GM23338 (cell line): ENCODE measurements around the gene KIAA1217. TPM values are rescaled to one million over a fixed set of nuclear protein-coding genes. Genes with fewer than 3 reads are reported as not detected.

Experiments
- ATAC-seq: fragments of 200-7000 bp; cut with Tn5 transposase; 3 replicates; pipeline ENCODE4 v1.9.1; 2020
- DNase-seq: peaks from one replicate; pipeline ENCODE4 v3.0.0-alpha.2; 2015; ENCODE audit warnings: low spot score
- H2AFZ ChIP-seq: fragments of 200-600 bp; sonication (generic); 2 replicates; pipeline ENCODE4 v1.8.0; 2016; ENCODE audit warnings: antibody characterized with exemption, mild to moderate bottlenecking, moderate library complexity
- H3F3A ChIP-seq: fragments of 200-600 bp; sonication (generic); replicated peaks from 2 replicates; pipeline ENCODE4 v1.8.0; 2017; ENCODE audit warnings: antibody characterized with exemption, mixed run types, low read depth
- H3K27ac ChIP-seq: fragments of 200-600 bp; sonication (generic); 2 replicates; pipeline ENCODE4 v1.6.1; 2016; ENCODE audit warnings: low read depth
- H3K27me3 ChIP-seq: fragments of 200-600 bp; sonication (generic); 2 replicates; pipeline ENCODE4 v1.8.0; 2016; ENCODE audit warnings: mild to moderate bottlenecking, mixed run types, moderate library complexity; ENCODE audit not compliant: insufficient read depth
- H3K36me3 ChIP-seq: fragments of 200-600 bp; sonication (generic); 2 replicates; pipeline ENCODE4 v1.8.0; 2016; ENCODE audit warnings: mild to moderate bottlenecking; ENCODE audit not compliant: insufficient read depth
- H3K4me1 ChIP-seq: fragments of 200-600 bp; sonication (generic); 2 replicates; pipeline ENCODE4 v1.8.0; 2016; ENCODE audit warnings: mild to moderate bottlenecking, moderate library complexity; ENCODE audit not compliant: insufficient read depth
- H3K4me2 ChIP-seq: fragments of 200-600 bp; sonication (generic); 2 replicates; pipeline ENCODE4 v1.7.1; 2017; ENCODE audit warnings: mixed run types
- H3K4me3 ChIP-seq: fragments of 200-600 bp; sonication (generic); 2 replicates; pipeline ENCODE4 v1.6.1; 2016; ENCODE audit warnings: mixed run types
- H3K79me2 ChIP-seq: fragments of 200-600 bp; sonication (generic); replicated peaks from 2 replicates; pipeline ENCODE4 v1.8.0; 2017; ENCODE audit warnings: mild to moderate bottlenecking; ENCODE audit not compliant: insufficient read depth
- H3K9me2 ChIP-seq: fragments of 200-600 bp; sonication (generic); 2 replicates; pipeline ENCODE4 v1.8.0; 2017; ENCODE audit not compliant: insufficient read depth
- H4K20me1 ChIP-seq: fragments of 200-600 bp; sonication (generic); replicated peaks from 2 replicates; pipeline ENCODE4 v1.8.0; 2017; ENCODE audit warnings: mild to moderate bottlenecking; ENCODE audit not compliant: insufficient read depth
- H3K27ac Mint-ChIP-seq: 2 replicates; pipeline ENCODE4 v1.8.0; 2020; ENCODE audit warnings: inconsistent platforms, mild to moderate bottlenecking, moderate library complexity, mixed read lengths
- H3K27me3 Mint-ChIP-seq: 3 replicates; pipeline ENCODE4 v1.8.0; 2022; ENCODE audit warnings: low read depth, mild to moderate bottlenecking, moderate library complexity, mixed read lengths, inconsistent platforms; ENCODE audit not compliant: insufficient read depth, poor library complexity
- H3K36me3 Mint-ChIP-seq: 3 replicates; pipeline ENCODE4 v1.8.0; 2021; ENCODE audit warnings: low read depth, mild to moderate bottlenecking, inconsistent platforms, moderate library complexity, mixed read lengths
- H3K4me1 Mint-ChIP-seq: 3 replicates; pipeline ENCODE4 v1.8.0; 2020; ENCODE audit warnings: mild to moderate bottlenecking, inconsistent platforms, mixed read lengths
- H3K4me3 Mint-ChIP-seq: 3 replicates; pipeline ENCODE4 v1.8.0; 2021; ENCODE audit warnings: moderate library complexity, mild to moderate bottlenecking, inconsistent platforms, mixed read lengths
- H3K9me3 Mint-ChIP-seq: 3 replicates; pipeline ENCODE4 v1.8.0; 2020; ENCODE audit warnings: moderate library complexity, mild to moderate bottlenecking, inconsistent platforms, mixed read lengths
- CREB1 ChIP-seq: fragments of 250-450 bp; sonication (Bioruptor Pico); IDR thresholded peaks from 2 replicates; pipeline ENCODE4 v1.5.0; 2020; ENCODE audit warnings: low read depth, mild to moderate bottlenecking, moderate library complexity
- EZH2 ChIP-seq: fragments of 200-600 bp; sonication (generic); IDR thresholded peaks from one replicate; pipeline ENCODE4 v1.8.0; 2017; ENCODE audit warnings: antibody characterized with exemption, mild to moderate bottlenecking, low read depth; ENCODE audit not compliant: unreplicated experiment
- EZH2phosphoT487 ChIP-seq: fragments of 200-600 bp; sonication (generic); IDR thresholded peaks from one replicate; pipeline ENCODE4 v1.8.1; 2018; ENCODE audit warnings: antibody characterized with exemption; ENCODE audit not compliant: unreplicated experiment
- JUNB ChIP-seq: IDR thresholded peaks from one replicate; pipeline ENCODE4 v1.6.1; 2016; ENCODE audit warnings: antibody characterized with exemption; ENCODE audit not compliant: unreplicated experiment
- NANOG ChIP-seq: IDR thresholded peaks from 2 replicates; pipeline ENCODE4 v1.6.1; 2016; ENCODE audit warnings: antibody characterized with exemption, borderline replicate concordance
- POLR2AphosphoS5 ChIP-seq: IDR thresholded peaks from 2 replicates; pipeline ENCODE4 v1.6.1; 2016; ENCODE audit warnings: antibody characterized with exemption, low read depth
- STAT1 ChIP-seq: IDR thresholded peaks from one replicate; pipeline ENCODE4 v1.6.1; 2016; ENCODE audit warnings: antibody characterized with exemption; ENCODE audit not compliant: unreplicated experiment
- ZNF114 ChIP-seq: fragments of 250-450 bp; sonication (Bioruptor Pico); IDR thresholded peaks from 2 replicates; pipeline ENCODE4 v1.5.0; 2020; ENCODE audit warnings: mild to moderate bottlenecking, moderate library complexity
- polyA plus RNA-seq: library from polyadenylated mRNA; unstranded; fragments of >200 nt; fragmentation: Nextera tagmentation; extraction: Ambion mirVana; gene quantifications from 2 replicates; pipeline ENCODE4 v1.2.1, GENCODE V29; 2016
- total RNA-seq: library from RNA; depleted of rRNA; stranded (reverse); fragments of >200 nt; shearing (Covaris generic); gene quantifications from 2 replicates; pipeline ENCODE4 v1.2.3, GENCODE V29; 2014
- TF ChIP-seq, protein P1 (sequence below): IDR thresholded peaks from 2 replicates; pipeline ENCODE4 v1.6.1; 2016; ENCODE audit warnings: antibody characterized with exemption
- TF ChIP-seq, protein P2 (sequence below), 2 experiments: fragments of 200-600 bp in 1 of 2; sonication (generic) in 1 of 2; conservative IDR thresholded peaks; 2 replicates each; pipeline versions ENCODE4 v1.5.1 to v1.6.1; 2016 to 2017; ENCODE audit warnings: antibody characterized with exemption in 2 of 2, low read depth in 2 of 2, mild to moderate bottlenecking in 2 of 2, moderate library complexity in 1 of 2
- TF ChIP-seq, protein P3 (sequence below): IDR thresholded peaks from one replicate; pipeline ENCODE4 v1.6.1; 2018; ENCODE audit warnings: antibody characterized with exemption; ENCODE audit not compliant: unreplicated experiment

Gene KIAA1217
- total and polyA plus RNA-seq, 2 experiments from 2014 or later, result 6.4 to 9.1 TPM

DNA sequence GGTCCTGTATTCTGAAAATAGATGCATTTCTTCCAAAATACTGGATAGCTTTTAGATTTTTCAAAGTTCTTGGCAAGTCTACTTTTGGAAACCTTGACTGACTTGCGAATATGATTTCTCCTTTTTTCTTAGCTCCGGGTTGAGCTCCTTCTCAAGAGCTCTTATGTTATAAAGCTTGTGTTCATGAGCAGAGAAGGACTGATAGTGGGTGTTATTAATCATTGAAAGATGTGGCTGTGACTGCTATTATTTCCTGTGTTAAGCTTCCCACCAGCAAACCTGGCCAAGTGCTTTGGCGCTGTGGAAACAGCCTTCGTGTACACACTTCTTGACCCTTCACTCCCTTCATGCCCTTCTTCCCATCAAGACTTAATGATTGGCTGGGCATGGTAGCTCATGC, 98.2 kb downstream of the KIAA1217 start (continued):
- TF ChIP-seq, protein P1, sequence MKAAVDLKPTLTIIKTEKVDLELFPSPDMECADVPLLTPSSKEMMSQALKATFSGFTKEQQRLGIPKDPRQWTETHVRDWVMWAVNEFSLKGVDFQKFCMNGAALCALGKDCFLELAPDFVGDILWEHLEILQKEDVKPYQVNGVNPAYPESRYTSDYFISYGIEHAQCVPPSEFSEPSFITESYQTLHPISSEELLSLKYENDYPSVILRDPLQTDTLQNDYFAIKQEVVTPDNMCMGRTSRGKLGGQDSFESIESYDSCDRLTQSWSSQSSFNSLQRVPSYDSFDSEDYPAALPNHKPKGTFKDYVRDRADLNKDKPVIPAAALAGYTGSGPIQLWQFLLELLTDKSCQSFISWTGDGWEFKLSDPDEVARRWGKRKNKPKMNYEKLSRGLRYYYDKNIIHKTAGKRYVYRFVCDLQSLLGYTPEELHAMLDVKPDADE, result no peak
- TF ChIP-seq STAT1 (no peak), EZH2phosphoT487 (no peak), POLR2AphosphoS5 (no peak), EZH2 (no peak), JUNB (no peak)
- TF ChIP-seq, protein P2, sequence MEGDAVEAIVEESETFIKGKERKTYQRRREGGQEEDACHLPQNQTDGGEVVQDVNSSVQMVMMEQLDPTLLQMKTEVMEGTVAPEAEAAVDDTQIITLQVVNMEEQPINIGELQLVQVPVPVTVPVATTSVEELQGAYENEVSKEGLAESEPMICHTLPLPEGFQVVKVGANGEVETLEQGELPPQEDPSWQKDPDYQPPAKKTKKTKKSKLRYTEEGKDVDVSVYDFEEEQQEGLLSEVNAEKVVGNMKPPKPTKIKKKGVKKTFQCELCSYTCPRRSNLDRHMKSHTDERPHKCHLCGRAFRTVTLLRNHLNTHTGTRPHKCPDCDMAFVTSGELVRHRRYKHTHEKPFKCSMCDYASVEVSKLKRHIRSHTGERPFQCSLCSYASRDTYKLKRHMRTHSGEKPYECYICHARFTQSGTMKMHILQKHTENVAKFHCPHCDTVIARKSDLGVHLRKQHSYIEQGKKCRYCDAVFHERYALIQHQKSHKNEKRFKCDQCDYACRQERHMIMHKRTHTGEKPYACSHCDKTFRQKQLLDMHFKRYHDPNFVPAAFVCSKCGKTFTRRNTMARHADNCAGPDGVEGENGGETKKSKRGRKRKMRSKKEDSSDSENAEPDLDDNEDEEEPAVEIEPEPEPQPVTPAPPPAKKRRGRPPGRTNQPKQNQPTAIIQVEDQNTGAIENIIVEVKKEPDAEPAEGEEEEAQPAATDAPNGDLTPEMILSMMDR (conservative IDR thresholded peaks at IDR 0.05; ENCODE audit: low read depth in 2 of 2), result no peak

DNA sequence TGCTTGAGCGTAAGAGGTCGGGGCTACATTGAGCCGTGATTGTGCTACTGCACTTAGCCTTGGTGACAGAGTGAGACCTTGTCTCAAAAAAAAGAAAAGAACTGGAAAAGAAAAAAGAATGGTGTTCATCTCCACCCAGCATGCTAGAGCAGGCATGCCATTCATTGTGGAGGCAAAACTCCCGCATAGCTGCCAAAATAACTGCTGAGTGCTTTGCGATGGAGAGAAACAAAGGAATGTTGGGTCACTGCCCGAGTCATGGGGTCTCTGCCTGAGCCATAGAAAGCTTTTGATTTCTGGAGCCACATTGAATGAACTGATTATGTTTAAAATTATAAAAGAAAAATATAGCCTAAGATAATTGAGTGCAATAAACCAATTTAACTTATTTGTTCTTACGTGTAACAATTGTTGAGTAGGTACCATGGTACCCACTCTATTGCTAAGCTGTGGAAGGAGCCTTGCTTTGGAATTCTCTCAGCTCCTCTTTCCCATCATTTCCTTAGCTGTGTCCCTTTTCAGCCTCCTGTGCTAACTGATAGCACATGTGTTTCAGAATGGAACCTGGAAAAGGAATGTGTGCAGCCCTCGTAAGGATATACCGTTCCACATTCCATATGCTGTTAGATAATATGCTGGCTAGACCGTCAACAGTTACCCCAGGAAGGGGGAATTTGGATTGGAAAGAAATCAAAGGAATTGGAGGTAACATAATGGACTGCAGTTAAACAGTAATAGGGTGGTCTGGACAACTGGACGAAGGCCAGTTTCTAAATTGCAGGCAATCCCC, 99.0 kb downstream of the KIAA1217 start:
- Histone ChIP-seq H3K36me3 (no peaks in the 10 kb centered on the region), H3K4me2 (no peak overlapping the region), H3K4me1 (no peaks in the 10 kb centered on the region), H3K4me3 (no peak overlapping the region), H4K20me1 (no peaks in the 10 kb centered on the region), H3K9me2 (peaks cover 10% of the 10 kb centered on the region; the same call in 1 of the 2 replicates), H3K79me2 (no peaks in the 10 kb centered on the region), H2AFZ (no peak overlapping the region), H3F3A (no peaks in the 10 kb centered on the region), H3K27me3 (no peaks in the 10 kb centered on the region), H3K27ac (no peak overlapping the region)
- ATAC-seq (no peak), DNase-seq (no peak)
- no peaks in the 10 kb centered on the region for H3K9me3 Mint-ChIP-seq
- TF ChIP-seq, protein P2 (conservative IDR thresholded peaks at IDR 0.05; ENCODE audit: low read depth in 2 of 2), result no peak
- no peak for TF ChIP-seq STAT1
- TF ChIP-seq ZNF114 (CRISPR knock-in tag), result no peak
- TF ChIP-seq POLR2AphosphoS5, result no peak
- no peak for TF ChIP-seq NANOG
- TF ChIP-seq, protein P3, sequence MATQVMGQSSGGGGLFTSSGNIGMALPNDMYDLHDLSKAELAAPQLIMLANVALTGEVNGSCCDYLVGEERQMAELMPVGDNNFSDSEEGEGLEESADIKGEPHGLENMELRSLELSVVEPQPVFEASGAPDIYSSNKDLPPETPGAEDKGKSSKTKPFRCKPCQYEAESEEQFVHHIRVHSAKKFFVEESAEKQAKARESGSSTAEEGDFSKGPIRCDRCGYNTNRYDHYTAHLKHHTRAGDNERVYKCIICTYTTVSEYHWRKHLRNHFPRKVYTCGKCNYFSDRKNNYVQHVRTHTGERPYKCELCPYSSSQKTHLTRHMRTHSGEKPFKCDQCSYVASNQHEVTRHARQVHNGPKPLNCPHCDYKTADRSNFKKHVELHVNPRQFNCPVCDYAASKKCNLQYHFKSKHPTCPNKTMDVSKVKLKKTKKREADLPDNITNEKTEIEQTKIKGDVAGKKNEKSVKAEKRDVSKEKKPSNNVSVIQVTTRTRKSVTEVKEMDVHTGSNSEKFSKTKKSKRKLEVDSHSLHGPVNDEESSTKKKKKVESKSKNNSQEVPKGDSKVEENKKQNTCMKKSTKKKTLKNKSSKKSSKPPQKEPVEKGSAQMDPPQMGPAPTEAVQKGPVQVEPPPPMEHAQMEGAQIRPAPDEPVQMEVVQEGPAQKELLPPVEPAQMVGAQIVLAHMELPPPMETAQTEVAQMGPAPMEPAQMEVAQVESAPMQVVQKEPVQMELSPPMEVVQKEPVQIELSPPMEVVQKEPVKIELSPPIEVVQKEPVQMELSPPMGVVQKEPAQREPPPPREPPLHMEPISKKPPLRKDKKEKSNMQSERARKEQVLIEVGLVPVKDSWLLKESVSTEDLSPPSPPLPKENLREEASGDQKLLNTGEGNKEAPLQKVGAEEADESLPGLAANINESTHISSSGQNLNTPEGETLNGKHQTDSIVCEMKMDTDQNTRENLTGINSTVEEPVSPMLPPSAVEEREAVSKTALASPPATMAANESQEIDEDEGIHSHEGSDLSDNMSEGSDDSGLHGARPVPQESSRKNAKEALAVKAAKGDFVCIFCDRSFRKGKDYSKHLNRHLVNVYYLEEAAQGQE, result no peak
- TF ChIP-seq, protein P1, result no peak
- TF ChIP-seq CREB1, result no peak
- TF ChIP-seq EZH2phosphoT487, result no peak
- H3K27me3 Mint-ChIP-seq, result peaks cover 4% of the 10 kb centered on the region
- no peak overlapping the region for H3K4me3 Mint-ChIP-seq
- H3K36me3 Mint-ChIP-seq, result no peaks in the 10 kb centered on the region
- H3K27ac Mint-ChIP-seq, result no peak overlapping the region
- H3K4me1 Mint-ChIP-seq, result peaks cover 11% of the 10 kb centered on the region
